ENCODE measurements around the gene SUSD4.

Gene SUSD4, protein sequence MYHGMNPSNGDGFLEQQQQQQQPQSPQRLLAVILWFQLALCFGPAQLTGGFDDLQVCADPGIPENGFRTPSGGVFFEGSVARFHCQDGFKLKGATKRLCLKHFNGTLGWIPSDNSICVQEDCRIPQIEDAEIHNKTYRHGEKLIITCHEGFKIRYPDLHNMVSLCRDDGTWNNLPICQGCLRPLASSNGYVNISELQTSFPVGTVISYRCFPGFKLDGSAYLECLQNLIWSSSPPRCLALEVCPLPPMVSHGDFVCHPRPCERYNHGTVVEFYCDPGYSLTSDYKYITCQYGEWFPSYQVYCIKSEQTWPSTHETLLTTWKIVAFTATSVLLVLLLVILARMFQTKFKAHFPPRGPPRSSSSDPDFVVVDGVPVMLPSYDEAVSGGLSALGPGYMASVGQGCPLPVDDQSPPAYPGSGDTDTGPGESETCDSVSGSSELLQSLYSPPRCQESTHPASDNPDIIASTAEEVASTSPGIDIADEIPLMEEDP

DNA sequence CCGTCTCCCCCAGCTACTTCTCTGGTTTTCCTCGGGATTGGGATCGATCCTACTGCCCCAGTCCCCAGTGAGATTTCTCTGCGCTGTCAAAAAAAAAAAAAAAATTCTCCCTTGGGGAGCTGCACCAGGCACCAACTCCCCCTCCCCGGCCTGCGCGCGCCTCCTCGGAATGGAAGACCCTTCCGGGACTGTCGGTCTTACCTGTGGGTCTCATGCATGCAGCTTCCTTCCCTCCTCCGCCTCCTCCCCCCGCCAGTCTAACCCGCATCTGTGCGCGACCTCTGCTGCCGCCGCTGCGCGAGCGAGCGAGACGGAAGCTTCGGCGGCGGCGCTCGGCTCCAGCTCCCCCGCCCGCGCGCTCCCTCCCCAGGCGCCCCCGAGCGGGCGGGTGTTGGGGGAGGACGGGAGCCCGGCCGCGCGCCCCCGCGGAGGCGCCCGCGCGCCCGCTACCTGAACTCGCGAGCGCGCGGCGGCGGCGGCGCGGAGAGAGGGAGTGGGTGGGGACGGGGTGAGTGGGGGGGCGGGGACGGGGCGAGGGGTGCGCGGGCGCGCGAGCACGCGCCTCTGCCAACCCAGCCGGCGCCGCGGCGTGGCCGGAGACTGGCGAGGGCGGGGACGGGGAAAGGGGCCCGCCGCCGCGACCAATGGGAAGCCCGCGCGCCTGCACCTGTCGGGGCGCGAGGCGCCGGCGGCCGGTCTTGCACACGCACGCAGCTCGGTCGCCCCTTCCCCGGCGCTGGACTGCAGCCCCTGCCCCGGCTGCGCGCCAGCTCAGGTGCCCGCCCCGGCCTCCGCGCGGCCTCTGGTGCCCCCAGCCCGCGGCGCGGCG lies at the start of gene SUSD4:
SUSD4 (minus strand) TSS at position 321 of the 829 bp plus-strand sequence. CDS start 751 bp downstream, outside the sequence.
- H3K27me3 ChIP-seq (replicated peaks) = peaks cover 44% of the 10 kb centered on the region

DNA sequence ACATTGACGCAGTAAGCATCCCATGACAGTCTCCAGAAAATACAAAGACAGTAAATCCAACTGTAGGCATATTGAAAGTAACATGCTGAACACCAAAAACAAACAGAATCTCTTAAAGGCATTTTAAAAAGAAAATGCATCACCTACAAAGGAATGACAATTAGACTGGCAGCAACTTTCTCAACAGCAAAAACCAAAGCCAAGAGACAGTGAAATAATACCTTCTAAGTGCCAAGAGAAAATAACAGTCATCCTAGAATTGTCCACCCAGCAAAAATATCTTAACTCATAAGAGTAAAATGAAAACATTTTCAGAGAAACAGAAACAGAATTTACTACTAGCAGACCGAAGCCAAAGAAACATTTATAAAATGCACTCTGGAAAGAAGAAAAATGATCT lies 49.2 kb upstream of the SUSD4 start:
- in situ Hi-C loops (cut with HindIII; ENCODE audit: low pct_ligation_motif_present, low sequenced_read_pairs) = no loop called here
- Histone ChIP-seq H3K27me3 (replicated peaks) (no peaks in the 10 kb centered on the region), H3K4me3 (ENCODE audit: low read depth, low read length) (no peak overlapping the region), H3K27ac (no peak overlapping the region), H3K36me3 (replicated peaks) (no peaks in the 10 kb centered on the region)
- no peak for DNase-seq
- TF ChIP-seq, protein P1, sequence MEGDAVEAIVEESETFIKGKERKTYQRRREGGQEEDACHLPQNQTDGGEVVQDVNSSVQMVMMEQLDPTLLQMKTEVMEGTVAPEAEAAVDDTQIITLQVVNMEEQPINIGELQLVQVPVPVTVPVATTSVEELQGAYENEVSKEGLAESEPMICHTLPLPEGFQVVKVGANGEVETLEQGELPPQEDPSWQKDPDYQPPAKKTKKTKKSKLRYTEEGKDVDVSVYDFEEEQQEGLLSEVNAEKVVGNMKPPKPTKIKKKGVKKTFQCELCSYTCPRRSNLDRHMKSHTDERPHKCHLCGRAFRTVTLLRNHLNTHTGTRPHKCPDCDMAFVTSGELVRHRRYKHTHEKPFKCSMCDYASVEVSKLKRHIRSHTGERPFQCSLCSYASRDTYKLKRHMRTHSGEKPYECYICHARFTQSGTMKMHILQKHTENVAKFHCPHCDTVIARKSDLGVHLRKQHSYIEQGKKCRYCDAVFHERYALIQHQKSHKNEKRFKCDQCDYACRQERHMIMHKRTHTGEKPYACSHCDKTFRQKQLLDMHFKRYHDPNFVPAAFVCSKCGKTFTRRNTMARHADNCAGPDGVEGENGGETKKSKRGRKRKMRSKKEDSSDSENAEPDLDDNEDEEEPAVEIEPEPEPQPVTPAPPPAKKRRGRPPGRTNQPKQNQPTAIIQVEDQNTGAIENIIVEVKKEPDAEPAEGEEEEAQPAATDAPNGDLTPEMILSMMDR (IDR thresholded peaks at IDR 0.05; ENCODE audit: low read depth, low read length, missing control alignments) = no peak

More for the DNA sequence above, at the start of gene SUSD4:
- peak within 1 kb of the TSS; percentile 30 for H3K4me3 ChIP-seq (ENCODE audit: low read depth, low read length)
- DNase-seq = no peak
- TF ChIP-seq, protein P1 (IDR thresholded peaks at IDR 0.05; ENCODE audit: low read depth, low read length, missing control alignments) = no peak
- no peak within 1 kb of the TSS for H3K27ac ChIP-seq
- in situ Hi-C loops (cut with HindIII; ENCODE audit: low pct_ligation_motif_present, low sequenced_read_pairs) = no loop called here
- H3K36me3 ChIP-seq (replicated peaks) = no peaks in the 10 kb centered on the region

DNA sequence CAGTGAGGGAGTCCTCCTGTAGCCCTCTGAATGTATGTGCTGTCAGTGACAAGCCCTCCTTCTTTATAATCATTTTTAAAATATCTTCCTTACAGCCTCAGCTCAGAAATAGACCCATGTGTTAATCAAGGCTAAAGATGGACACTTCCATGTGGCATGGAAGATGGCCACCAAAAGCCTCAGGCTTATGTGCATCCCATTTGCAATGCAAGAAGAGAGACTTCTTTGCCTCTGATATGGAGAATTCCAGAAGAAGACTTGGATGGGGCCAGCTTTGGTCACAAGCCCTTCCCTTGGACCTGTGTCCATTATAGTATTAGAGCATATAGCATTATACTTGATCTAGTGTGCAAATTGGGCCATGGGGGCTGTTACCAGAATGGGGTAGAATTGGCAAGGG lies 47.7 kb upstream of the SUSD4 start:
- no peaks in the 10 kb centered on the region for H3K27me3 ChIP-seq (replicated peaks)
- TF ChIP-seq, protein P1 (IDR thresholded peaks at IDR 0.05; ENCODE audit: low read depth, low read length, missing control alignments) = no peak
- H3K36me3 ChIP-seq (replicated peaks) = no peaks in the 10 kb centered on the region
- in situ Hi-C loops (cut with HindIII; ENCODE audit: low pct_ligation_motif_present, low sequenced_read_pairs) = no loop called here
- no peak overlapping the region for H3K27ac ChIP-seq
- H3K4me3 ChIP-seq (ENCODE audit: low read depth, low read length) = no peak overlapping the region
- DNase-seq = no peak

DNA sequence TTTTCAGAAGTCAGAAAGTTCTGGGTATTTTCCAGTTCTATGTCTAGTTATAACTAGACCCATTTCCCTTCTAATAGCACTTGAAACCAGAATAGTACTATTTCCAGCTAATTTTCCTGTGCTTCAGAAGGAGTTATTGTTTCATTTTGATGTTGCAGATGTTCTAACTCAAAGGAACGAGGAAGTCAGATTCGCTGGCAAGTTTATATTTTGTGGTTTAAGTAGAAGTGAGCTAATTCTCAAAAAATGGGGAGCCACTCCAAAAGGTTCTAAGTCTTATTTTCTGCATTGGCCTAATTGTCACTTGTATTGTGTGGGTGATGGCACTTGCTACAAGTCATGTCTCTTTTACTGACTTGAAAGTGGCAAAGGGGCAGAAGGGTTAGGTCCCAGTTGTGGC lies 47.3 kb upstream of the SUSD4 start:
- Histone ChIP-seq H3K27ac (no peak overlapping the region), H3K36me3 (replicated peaks) (no peaks in the 10 kb centered on the region), H3K4me3 (ENCODE audit: low read depth, low read length) (no peak overlapping the region), H3K27me3 (replicated peaks) (no peaks in the 10 kb centered on the region)
- TF ChIP-seq, protein P1 (IDR thresholded peaks at IDR 0.05; ENCODE audit: low read depth, low read length, missing control alignments) = no peak
- in situ Hi-C loops (cut with HindIII; ENCODE audit: low pct_ligation_motif_present, low sequenced_read_pairs) = no loop called here
- no peak for DNase-seq

DNA sequence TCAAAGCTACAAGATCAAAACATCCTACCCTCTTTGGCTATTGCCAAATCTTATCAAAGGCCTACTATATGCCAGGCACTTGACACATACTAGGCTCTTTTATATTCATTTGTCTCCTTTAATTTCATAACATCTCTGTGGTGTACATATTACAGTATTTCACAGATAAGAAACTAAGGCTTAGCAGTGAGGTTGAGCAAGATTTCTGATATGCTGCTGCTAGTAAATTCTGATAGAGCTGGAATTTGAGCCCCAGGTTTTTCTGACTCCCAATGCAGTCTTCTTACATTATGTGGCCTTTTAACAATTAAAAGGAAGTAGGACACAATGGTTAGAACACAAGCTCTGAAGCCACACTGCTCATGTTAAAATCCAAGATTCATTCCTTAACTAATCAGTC lies 46.1 kb upstream of the SUSD4 start:
- no peak for DNase-seq
- H3K4me3 ChIP-seq (ENCODE audit: low read depth, low read length) = no peak overlapping the region
- H3K27ac ChIP-seq = no peak overlapping the region
- TF ChIP-seq, protein P1 (IDR thresholded peaks at IDR 0.05; ENCODE audit: low read depth, low read length, missing control alignments) = no peak
- no peaks in the 10 kb centered on the region for H3K36me3 ChIP-seq (replicated peaks)
- no peaks in the 10 kb centered on the region for H3K27me3 ChIP-seq (replicated peaks)
- in situ Hi-C loops (cut with HindIII; ENCODE audit: low pct_ligation_motif_present, low sequenced_read_pairs) = no loop called here
